Muscle layer of duodenum (tissue), 2 donors: ENCODE results near the gene ADPRS.

Experiments
- H3K27ac ChIP-seq: one replicate; pipeline ENCODE4 v1.7.0; 2013; ENCODE audit warnings: mild to moderate bottlenecking, low read length
- H3K27me3 ChIP-seq: one replicate; pipeline ENCODE4 v1.7.0; 2013; ENCODE audit warnings: low read depth, mild to moderate bottlenecking, control low read depth, low read length
- H3K36me3 ChIP-seq, 2 donors: one replicate each; pipeline ENCODE4 v1.7.0; 2013; ENCODE audit warnings: low read length in 2 of 2, control low read depth in 1 of 2, mild to moderate bottlenecking in 1 of 2; ENCODE audit not compliant: insufficient read depth in 2 of 2, control insufficient read depth in 1 of 2
- H3K4me1 ChIP-seq, 2 donors: one replicate each; pipeline ENCODE4 v1.7.0; 2013; ENCODE audit warnings: low read length in 2 of 2, mild to moderate bottlenecking in 2 of 2, control low read depth in 1 of 2, moderate library complexity in 1 of 2; ENCODE audit not compliant: insufficient read depth in 2 of 2, control insufficient read depth in 1 of 2
- H3K4me3 ChIP-seq, 2 donors: one replicate each; pipeline ENCODE4 v1.7.0; 2013; ENCODE audit warnings: low read length in 2 of 2, low read depth in 1 of 2, mild to moderate bottlenecking in 1 of 2
- H3K9me3 ChIP-seq, 2 donors: one replicate each; pipeline ENCODE4 v1.7.0; 2013; ENCODE audit warnings: low read length in 2 of 2, control low read depth in 1 of 2, mild to moderate bottlenecking in 1 of 2; ENCODE audit not compliant: control insufficient read depth in 1 of 2
- donor health status: healthy.

ADPRS gene

GRCh38 chr1:36137226-36137625, 48.5 kb downstream of the ADPRS start:
- H3K4me1 ChIP-seq: peaks cover 4 to 14% of the 10 kb centered on the region in 2 donors
- no peaks in the 10 kb centered on the region for H3K27me3 ChIP-seq
- no peaks in the 10 kb centered on the region for H3K9me3 ChIP-seq
- no peak overlapping the region for H3K4me3 ChIP-seq
- H3K36me3 ChIP-seq: peaks cover 25 to 28% of the 10 kb centered on the region in 2 donors
- H3K27ac ChIP-seq: peak overlapping the region; percentile 86

GRCh38 chr1:36137776-36138175, 49.1 kb downstream of the ADPRS start:
- Histone ChIP-seq H3K4me3 (no peak overlapping the region), H3K36me3 (peaks cover 25 to 28% of the 10 kb centered on the region in 2 donors), H3K27ac (peak overlapping the region; percentile 86), H3K27me3 (no peaks in the 10 kb centered on the region), H3K9me3 (no peaks in the 10 kb centered on the region), H3K4me1 (peaks cover 6 to 15% of the 10 kb centered on the region in 2 donors)

GRCh38 chr1:36139521-36139920, 50.8 kb downstream of the ADPRS start:
- Histone ChIP-seq H3K9me3 (no peaks in the 10 kb centered on the region), H3K36me3 (peaks cover 25 to 28% of the 10 kb centered on the region in 2 donors), H3K27ac (no peak overlapping the region), H3K4me3 (no peak overlapping the region), H3K4me1 (peaks cover 6 to 15% of the 10 kb centered on the region in 2 donors), H3K27me3 (no peaks in the 10 kb centered on the region)

- no peak overlapping the region for H3K4me3 ChIP-seq
- no peaks in the 10 kb centered on the region for H3K27me3 ChIP-seq
- H3K9me3 ChIP-seq: no peaks in the 10 kb centered on the region
- no peak overlapping the region for H3K27ac ChIP-seq
- H3K36me3 ChIP-seq: peaks cover 21% of the 10 kb centered on the region in 2 donors
- H3K4me1 ChIP-seq: peaks cover 6 to 9% of the 10 kb centered on the region in 2 donors
These were observed 53.4 kb downstream of the ADPRS start for GRCh38 chr1:36142121-36142520.

- Histone ChIP-seq H3K4me3 (no peak overlapping the region), H3K4me1 (peaks cover 6 to 18% of the 10 kb centered on the region in 2 donors), H3K27ac (no peak overlapping the region), H3K36me3 (peaks cover 9% of the 10 kb centered on the region in 2 donors), H3K9me3 (no peaks in the 10 kb centered on the region), H3K27me3 (no peaks in the 10 kb centered on the region)
These were observed 54.7 kb downstream of the ADPRS start for GRCh38 chr1:36143424-36143823.
